T-cell (primary cell): Measurements from ENCODE around the gene DSCAM. TPM values are rescaled to one million over a fixed set of nuclear protein-coding genes. Genes with fewer than 3 reads are reported as not detected.
"Not testable (repeated sequence)": the region's sequence is repeated elsewhere in the genome, so short reads cannot be mapped to it uniquely, and the experiment has no call there.

Experiments used
- ATAC-seq, 4 experiments: fragments of 200-7000 bp in 3 of 4; fragments of 150-1000 bp in 1 of 4; cut with Tn5 transposase; replicated peaks in 1 of 4; 1 replicate in 3 of 4; 2 replicates in 1 of 4; pipeline ENCODE4 v1.10.0; 2021; ENCODE audit warnings: moderate library complexity in 3 of 4, mild to moderate bottlenecking in 2 of 4, moderate number of reproducible peaks in 1 of 4
- CTCF ChIA-PET, 2 donors: fragments of 300-600 bp; sonication (Branson Sonifier 250); formaldehyde crosslinking; loops; one replicate each; lab custom pipeline; 2022; ENCODE audit warnings: antibody characterized with exemption in 2 of 2; lab: Charles Lee
- POLR2A ChIA-PET, 2 donors: fragments of 300-600 bp; sonication (Branson Sonifier 250); formaldehyde crosslinking; loops; one replicate each; lab custom pipeline; 2022; ENCODE audit warnings: antibody characterized with exemption in 2 of 2; lab: Charles Lee
- DNase-seq, 35 experiments: peaks; one replicate each; pipeline versions ENCODE4 v3.0.0 to v3.0.0-alpha.2; 2013 to 2023
- H3K27ac ChIP-seq: one replicate; pipeline ENCODE4 v1.5.1; 2013; ENCODE audit warnings: low read length
- H3K27me3 ChIP-seq, 2 experiments: replicated peaks in 1 of 2; 1 replicate in 1 of 2; 2 replicates in 1 of 2; pipeline versions ENCODE4 v1.6.1 to v1.7.0; 2013; ENCODE audit warnings: low read length in 1 of 2, mixed read lengths in 1 of 2; ENCODE audit not compliant: control insufficient read depth in 2 of 2, insufficient read depth in 2 of 2; ENCODE audit errors: extremely low read depth in 1 of 2
- H3K36me3 ChIP-seq, 2 donors: 1 replicate in 1 of 2; 2 replicates in 1 of 2; pipeline versions ENCODE4 v1.6.1 to v1.7.0; 2013; ENCODE audit warnings: low read length in 1 of 2; ENCODE audit not compliant: control insufficient read depth in 2 of 2, insufficient read depth in 1 of 2; ENCODE audit errors: extremely low read depth in 1 of 2
- H3K4me1 ChIP-seq, 2 experiments: 1 replicate in 1 of 2; 2 replicates in 1 of 2; pipeline versions ENCODE4 v1.6.1 to v1.7.0; 2013; ENCODE audit warnings: low read length in 2 of 2, mixed read lengths in 1 of 2; ENCODE audit not compliant: insufficient read depth in 2 of 2, control insufficient read depth in 1 of 2; ENCODE audit errors: extremely low read depth in 1 of 2
- H3K4me3 ChIP-seq, 2 donors: 1 replicate in 1 of 2; 2 replicates in 1 of 2; pipeline versions ENCODE4 v1.5.1 to v1.7.0; 2013; ENCODE audit warnings: mild to moderate bottlenecking in 2 of 2, low read length in 1 of 2, moderate library complexity in 1 of 2; ENCODE audit not compliant: control insufficient read depth in 1 of 2; ENCODE audit errors: extremely low read depth in 1 of 2
- H3K9me3 ChIP-seq: 2 replicates; pipeline ENCODE4 v1.7.0; 2013
- H3K27ac Mint-ChIP-seq, 2 donors: one replicate each; pipeline ENCODE4 v1.8.0; 2020 to 2021; ENCODE audit warnings: mild to moderate bottlenecking in 2 of 2, mixed read lengths in 2 of 2
- H3K27me3 Mint-ChIP-seq, 2 donors: one replicate each; pipeline ENCODE4 v1.8.0; 2021 to 2022; ENCODE audit warnings: mixed read lengths in 2 of 2
- H3K36me3 Mint-ChIP-seq: one replicate; pipeline ENCODE4 v1.8.0; 2021; ENCODE audit warnings: mixed read lengths
- H3K4me1 Mint-ChIP-seq, 3 donors: one replicate each; pipeline ENCODE4 v1.8.0; 2020 to 2022; ENCODE audit warnings: mixed read lengths in 3 of 3, mild to moderate bottlenecking in 1 of 3
- H3K4me3 Mint-ChIP-seq, 3 donors: one replicate each; pipeline ENCODE4 v1.8.0; 2020 to 2022; ENCODE audit warnings: mild to moderate bottlenecking in 3 of 3, mixed read lengths in 3 of 3, moderate library complexity in 3 of 3
- H3K9me3 Mint-ChIP-seq, 3 donors: one replicate each; pipeline ENCODE4 v1.8.0; 2020 to 2022; ENCODE audit warnings: mixed read lengths in 3 of 3
- WGBS: methylation state at CpG from one replicate; pipeline ENCODE4 v1.1.5; 2013; ENCODE audit warnings: missing lambda C conversion rate; ENCODE audit not compliant: insufficient coverage; 5-methylcytosine and 5-hydroxymethylcytosine counted together
- total RNA-seq, 35 experiments: library from RNA in 6 of 35; stranded (reverse) in 6 of 35; fragments of 120-200 nt in 1 of 35; gene quantifications; one replicate each; pipeline versions ENCODE4 v1.2.1 to v1.2.4 and lab custom pipeline; 2013 to 2026

The DSCAM gene
- total RNA-seq, 5 donors from 2014 or later (not counting 1 experiment from before 2014, with no cell fraction given), result not detected

- ATAC-seq (no peak), DNase-seq (no peak)
- no peaks in the 10 kb centered on the region for H3K4me1 Mint-ChIP-seq
- Histone ChIP-seq H3K4me3 (no peak overlapping the region), H3K9me3 (no peaks in the 10 kb centered on the region), H3K4me1 (no peaks in the 10 kb centered on the region), H3K27ac (no peak overlapping the region), H3K36me3 (no peaks in the 10 kb centered on the region), H3K27me3 (no peaks in the 10 kb centered on the region)
- no peaks in the 10 kb centered on the region for H3K27me3 Mint-ChIP-seq
- no CpG with 5 or more reads among the region's 3 CpGs for WGBS
- ChIA-PET POLR2A (no interaction called here), CTCF (no interaction called here)
- H3K27ac Mint-ChIP-seq, result no peak overlapping the region
- H3K4me3 Mint-ChIP-seq, result no peak overlapping the region
- H3K9me3 Mint-ChIP-seq, result peaks cover 0 to 3% (median 3%) of the 10 kb centered on the region in 3 donors
- H3K36me3 Mint-ChIP-seq, result no peaks in the 10 kb centered on the region
Measured at GRCh38 chr21:40453183-40453582, 393.8 kb downstream of the DSCAM start.

- H3K9me3 Mint-ChIP-seq, result peaks cover 0 to 3% (median 3%) of the 10 kb centered on the region in 3 donors
- no peaks in the 10 kb centered on the region for H3K36me3 Mint-ChIP-seq
- no peak overlapping the region for H3K27ac Mint-ChIP-seq
- no peak for ATAC-seq
- no peaks in the 10 kb centered on the region for H3K4me1 Mint-ChIP-seq
- Histone ChIP-seq H3K27ac (no peak overlapping the region), H3K27me3 (no peaks in the 10 kb centered on the region), H3K4me3 (no peak overlapping the region), H3K9me3 (no peaks in the 10 kb centered on the region), H3K36me3 (no peaks in the 10 kb centered on the region), H3K4me1 (no peaks in the 10 kb centered on the region)
- H3K27me3 Mint-ChIP-seq, result no peaks in the 10 kb centered on the region
- no peak for DNase-seq
- CTCF ChIA-PET, result no interaction called here
- WGBS, result no CpG with 5 or more reads among the region's 1 CpG
- no peak overlapping the region for H3K4me3 Mint-ChIP-seq
- POLR2A ChIA-PET, result no interaction called here
Measured at GRCh38 chr21:40452548-40452947, 394.4 kb downstream of the DSCAM start.

- Mint-ChIP-seq H3K36me3 (no peaks in the 10 kb centered on the region), H3K9me3 (peaks cover 0 to 14% (median 8%) of the 10 kb centered on the region in 3 donors), H3K27me3 (no peaks in the 10 kb centered on the region), H3K4me3 (no peak overlapping the region), H3K27ac (no peak overlapping the region), H3K4me1 (no peaks in the 10 kb centered on the region)
- H3K27me3 ChIP-seq, result no peaks in the 10 kb centered on the region
- no peak for ATAC-seq
- no peak overlapping the region for H3K4me3 ChIP-seq
- no peaks in the 10 kb centered on the region for H3K4me1 ChIP-seq
- POLR2A ChIA-PET, result no interaction called here
- no peak for DNase-seq
- no peak overlapping the region for H3K27ac ChIP-seq
- CTCF ChIA-PET, result no interaction called here
- no CpG with 5 or more reads among the region's 2 CpGs for WGBS
- no peaks in the 10 kb centered on the region for H3K9me3 ChIP-seq
- no peaks in the 10 kb centered on the region for H3K36me3 ChIP-seq
Measured at GRCh38 chr21:40447016-40447415, 399.9 kb downstream of the DSCAM start.

- ChIA-PET POLR2A (no interaction called here), CTCF (no interaction called here)
- DNase-seq (no peak), ATAC-seq (no peak)
- Mint-ChIP-seq H3K9me3 (peaks cover 0 to 14% (median 8%) of the 10 kb centered on the region in 3 donors), H3K4me3 (no peak overlapping the region), H3K27me3 (no peaks in the 10 kb centered on the region), H3K27ac (no peak overlapping the region), H3K36me3 (no peaks in the 10 kb centered on the region), H3K4me1 (no peaks in the 10 kb centered on the region)
- Histone ChIP-seq H3K4me3 (no peak overlapping the region), H3K27ac (no peak overlapping the region), H3K4me1 (no peaks in the 10 kb centered on the region), H3K27me3 (no peaks in the 10 kb centered on the region), H3K9me3 (no peaks in the 10 kb centered on the region), H3K36me3 (no peaks in the 10 kb centered on the region)
- WGBS, result no CpG with 5 or more reads among the region's 2 CpGs
Measured at GRCh38 chr21:40445349-40445921, 401.5 kb downstream of the DSCAM start.

- H3K36me3 Mint-ChIP-seq, POLR2A ChIA-PET, H3K4me1 Mint-ChIP-seq, H3K27me3 ChIP-seq, ATAC-seq, DNase-seq, H3K27me3 Mint-ChIP-seq, H3K4me3 ChIP-seq, H3K36me3 ChIP-seq, H3K4me1 ChIP-seq, H3K27ac Mint-ChIP-seq, H3K9me3 ChIP-seq, H3K4me3 Mint-ChIP-seq, H3K27ac ChIP-seq: not testable (repeated sequence)
- WGBS, result no CpG with 5 or more reads among the region's 2 CpGs
- peaks cover 4 to 18% (median 14%) of the 10 kb centered on the region in 3 donors for H3K9me3 Mint-ChIP-seq
- CTCF ChIA-PET, result interaction anchor here in 1 of 2 donors (0.7 kb wide), 1 partner anchor 921 kb away, joined by 3 read pairs; no protein-coding TSS in a partner anchor
Measured at GRCh38 chr21:40439581-40439980, 407.4 kb downstream of the DSCAM start.

- CTCF ChIA-PET, result no interaction called here
- H3K9me3 Mint-ChIP-seq, result peaks cover 7 to 13% (median 11%) of the 10 kb centered on the region in 3 donors
Measured at GRCh38 chr21:40438616-40439015, 408.3 kb downstream of the DSCAM start.

More at GRCh38 chr21:40438616-40439015, 408.3 kb downstream of the DSCAM start:
- H3K27ac Mint-ChIP-seq, result no peak overlapping the region
- Histone ChIP-seq H3K4me1 (no peaks in the 10 kb centered on the region), H3K36me3 (no peaks in the 10 kb centered on the region), H3K27me3 (no peaks in the 10 kb centered on the region), H3K9me3 (no peaks in the 10 kb centered on the region), H3K27ac (no peak overlapping the region), H3K4me3 (no peak overlapping the region)
- no peaks in the 10 kb centered on the region for H3K36me3 Mint-ChIP-seq
- H3K4me1 Mint-ChIP-seq, result no peaks in the 10 kb centered on the region
- DNase-seq, result no peak
- H3K27me3 Mint-ChIP-seq, result no peaks in the 10 kb centered on the region
- no peak overlapping the region for H3K4me3 Mint-ChIP-seq
- POLR2A ChIA-PET, result no interaction called here
- no CpG with 5 or more reads among the region's 3 CpGs for WGBS
- ATAC-seq, result no peak
